Hematopoietic multipotent progenitor cell treated with erythropoietin and hydrocortisone succinate and interleukin-3 and kit ligand, for 4 days (in vitro differentiated cells): ENCODE measurements around the gene TAAR9.

Source experiments
- DNase-seq: peaks from one replicate; pipeline ENCODE4 v3.0.0-alpha.2; 2015

TAAR9 gene, protein sequence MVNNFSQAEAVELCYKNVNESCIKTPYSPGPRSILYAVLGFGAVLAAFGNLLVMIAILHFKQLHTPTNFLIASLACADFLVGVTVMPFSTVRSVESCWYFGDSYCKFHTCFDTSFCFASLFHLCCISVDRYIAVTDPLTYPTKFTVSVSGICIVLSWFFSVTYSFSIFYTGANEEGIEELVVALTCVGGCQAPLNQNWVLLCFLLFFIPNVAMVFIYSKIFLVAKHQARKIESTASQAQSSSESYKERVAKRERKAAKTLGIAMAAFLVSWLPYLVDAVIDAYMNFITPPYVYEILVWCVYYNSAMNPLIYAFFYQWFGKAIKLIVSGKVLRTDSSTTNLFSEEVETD

DNA sequence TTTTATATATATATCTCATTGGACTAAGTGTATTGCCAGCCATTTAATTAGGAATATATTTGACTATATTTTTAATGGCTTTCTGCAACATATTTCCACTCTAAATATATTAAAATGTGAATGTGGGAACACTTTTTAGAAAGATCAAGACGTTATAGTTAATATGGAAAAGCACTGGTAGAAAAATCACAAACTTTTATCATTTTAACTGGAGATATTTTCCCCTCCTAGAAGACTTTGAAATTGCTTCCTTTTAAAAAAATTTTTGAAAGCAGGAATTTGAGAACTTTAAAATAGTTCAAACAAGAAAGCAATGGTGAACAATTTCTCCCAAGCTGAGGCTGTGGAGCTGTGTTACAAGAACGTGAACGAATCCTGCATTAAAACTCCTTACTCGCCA lies at the start of gene TAAR9:
TAAR9 (plus strand) TSS at position 301 of the 400 bp plus-strand sequence; CDS start at position 314, 13 bp downstream.
- DNase-seq: no peak

- DNase-seq: no peak
Observed at GRCh38 chr6:132489376-132489775, 48.7 kb upstream of the TAAR9 start.

DNA sequence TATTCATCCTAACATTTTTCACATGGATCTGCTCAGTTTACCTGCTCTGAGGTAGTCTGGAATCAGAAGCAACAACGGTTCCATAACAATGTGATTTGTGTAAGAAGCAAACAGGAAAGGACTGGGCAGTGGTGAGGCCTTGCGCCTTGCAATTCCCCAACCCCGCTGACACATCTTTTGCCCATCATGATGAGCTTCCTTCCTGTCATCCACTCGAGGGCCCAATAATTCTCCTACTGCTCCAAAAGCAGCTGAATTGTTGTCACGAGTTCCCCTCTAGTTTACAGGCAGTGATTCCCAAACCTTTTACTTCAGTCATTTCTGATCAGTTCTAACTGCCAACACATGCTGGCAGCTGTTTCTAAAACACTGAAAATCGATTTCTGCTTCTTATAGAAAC lies 48.1 kb upstream of the TAAR9 start:
- no peak for DNase-seq

GRCh38 chr6:132490478-132491204 lies 47.4 kb upstream of the TAAR9 start:
- DNase-seq: no peak

DNA sequence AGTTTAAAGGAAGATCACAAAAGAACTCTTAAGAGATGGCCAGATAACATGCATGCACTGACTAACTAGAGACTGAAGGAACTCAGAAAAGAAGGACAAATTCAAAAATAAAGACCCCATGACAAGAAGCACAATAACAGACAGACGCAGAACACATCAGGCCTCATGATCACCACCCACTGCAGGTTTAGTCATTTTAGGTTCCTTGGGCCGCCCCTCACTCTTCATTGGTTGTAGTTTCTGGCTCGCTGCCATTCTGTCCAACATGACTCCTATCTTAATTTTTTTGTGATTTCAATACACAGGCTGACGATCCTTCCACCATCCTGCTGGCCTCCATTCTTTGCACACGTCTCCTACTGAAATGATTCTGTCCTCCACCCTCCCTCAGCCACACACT lies 46.8 kb upstream of the TAAR9 start:
- peak; percentile 69 for DNase-seq

GRCh38 chr6:132491881-132492280 lies 46.2 kb upstream of the TAAR9 start:
- no peak for DNase-seq

DNA sequence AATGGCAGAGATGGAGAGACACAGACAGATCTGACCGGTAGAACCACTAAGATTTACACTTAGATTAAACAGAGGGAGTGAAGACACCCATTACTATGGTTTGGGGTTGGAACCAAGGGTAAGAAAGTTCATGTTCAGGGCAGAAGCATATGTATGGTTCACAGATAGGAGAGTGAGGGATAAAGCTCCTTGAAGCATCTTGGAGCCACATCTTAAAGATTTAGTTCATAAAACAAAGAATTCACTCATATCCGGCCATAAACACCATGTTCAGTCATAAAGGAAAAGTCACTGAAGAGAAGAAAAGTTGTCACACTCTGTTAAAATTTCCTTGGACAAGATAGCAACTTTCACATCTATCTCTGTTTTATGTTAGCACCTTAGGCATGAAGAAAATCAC lies 43.1 kb upstream of the TAAR9 start:
- no peak for DNase-seq

DNA sequence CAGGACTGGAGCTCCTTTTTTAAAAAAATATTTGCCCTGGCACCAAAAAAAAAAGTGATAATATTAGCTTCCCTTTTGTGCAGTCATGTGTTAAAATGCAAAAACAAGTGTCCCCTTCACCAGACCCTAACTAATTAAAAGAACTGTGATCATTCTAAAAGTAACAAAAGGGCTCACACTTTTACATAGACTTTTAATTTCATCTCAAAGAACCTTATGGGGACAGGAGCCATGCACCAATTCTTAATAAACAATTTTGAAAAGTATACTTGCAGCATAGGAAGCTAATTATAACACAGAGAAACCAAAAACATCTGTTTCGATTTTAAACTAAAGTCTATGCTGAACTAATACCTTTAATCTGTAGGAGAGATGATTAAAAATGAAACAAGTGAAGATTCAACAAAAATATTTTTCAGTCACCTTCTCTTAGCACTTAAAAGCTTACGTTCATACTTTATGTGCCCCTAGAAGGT lies 42.4 kb upstream of the TAAR9 start:
- DNase-seq: no peak

DNA sequence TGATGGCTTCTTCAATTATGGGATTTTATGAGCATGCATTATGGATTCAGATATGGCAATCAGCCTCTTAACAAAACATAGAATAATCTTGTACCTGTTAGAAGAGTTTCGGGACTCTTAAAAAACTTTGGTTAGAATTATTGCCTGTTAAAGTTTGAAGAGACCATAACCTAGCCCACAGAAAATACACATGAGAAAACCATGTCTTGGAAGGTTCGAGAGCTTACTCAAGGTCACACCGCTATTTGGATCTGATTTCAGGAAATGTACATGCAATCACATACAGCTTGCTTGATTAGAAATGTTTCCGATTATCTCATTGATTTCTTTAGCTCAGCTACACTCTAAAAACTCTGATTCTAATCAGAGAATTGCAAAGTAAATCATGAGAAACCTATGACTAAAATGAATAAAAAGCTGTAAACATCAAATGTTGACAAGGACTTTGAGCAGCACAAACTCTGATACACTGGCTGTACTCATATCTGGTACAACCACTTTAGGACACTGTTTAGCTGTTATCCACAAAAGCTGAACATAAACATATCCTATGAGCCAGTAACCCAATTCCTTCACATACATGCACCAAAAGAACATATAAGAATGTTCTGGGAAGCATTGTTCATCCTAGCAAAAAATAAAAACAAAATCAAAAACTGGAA lies 41.4 kb upstream of the TAAR9 start:
- no peak for DNase-seq

GRCh38 chr6:132498638-132499037 lies 39.4 kb upstream of the TAAR9 start:
- no peak for DNase-seq

DNA sequence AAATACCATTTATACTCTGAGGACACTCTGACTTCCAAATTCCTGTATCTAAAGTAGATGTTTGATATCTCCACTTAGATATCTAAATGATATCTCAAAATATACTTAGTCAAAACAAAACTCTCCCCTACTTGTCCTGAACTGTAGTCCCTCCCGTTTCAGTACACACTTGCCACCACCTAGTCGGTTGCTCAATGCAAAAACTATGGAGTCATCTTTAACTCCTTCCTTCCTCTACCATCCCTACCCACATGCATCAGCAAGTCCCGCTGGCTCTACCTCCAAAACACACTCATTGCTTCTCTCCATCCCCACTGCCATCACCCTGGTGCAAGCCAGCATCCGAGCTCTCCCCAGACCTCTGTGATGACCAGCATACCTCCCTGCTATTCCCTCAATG lies 38.3 kb upstream of the TAAR9 start:
- no peak for DNase-seq

GRCh38 chr6:132504757-132505156 lies 33.3 kb upstream of the TAAR9 start:
- DNase-seq: no peak

DNA sequence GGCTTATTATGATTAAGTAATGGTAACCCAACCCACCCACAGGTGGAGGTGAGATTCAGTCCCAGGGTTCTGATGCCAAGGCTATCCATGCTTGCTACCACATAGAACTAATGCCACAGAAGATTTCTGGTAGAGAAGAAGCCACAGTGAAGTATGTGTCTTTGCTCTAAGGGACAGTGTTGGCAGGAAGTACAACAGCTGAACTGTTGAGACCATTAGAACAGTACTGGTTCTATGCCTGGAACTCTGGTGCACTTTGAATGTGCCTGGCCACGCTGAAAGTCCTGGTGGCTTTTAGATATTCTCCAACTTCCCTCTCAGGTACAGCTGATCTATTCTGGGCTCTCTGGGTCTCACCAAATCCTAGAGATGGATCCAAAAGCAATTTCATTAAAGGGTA lies 32.9 kb upstream of the TAAR9 start:
- DNase-seq: no peak

- DNase-seq: no peak
Observed at GRCh38 chr6:132506461-132506860, 31.6 kb upstream of the TAAR9 start.

- no peak for DNase-seq
Observed at GRCh38 chr6:132506869-132507808, 30.9 kb upstream of the TAAR9 start.

DNA sequence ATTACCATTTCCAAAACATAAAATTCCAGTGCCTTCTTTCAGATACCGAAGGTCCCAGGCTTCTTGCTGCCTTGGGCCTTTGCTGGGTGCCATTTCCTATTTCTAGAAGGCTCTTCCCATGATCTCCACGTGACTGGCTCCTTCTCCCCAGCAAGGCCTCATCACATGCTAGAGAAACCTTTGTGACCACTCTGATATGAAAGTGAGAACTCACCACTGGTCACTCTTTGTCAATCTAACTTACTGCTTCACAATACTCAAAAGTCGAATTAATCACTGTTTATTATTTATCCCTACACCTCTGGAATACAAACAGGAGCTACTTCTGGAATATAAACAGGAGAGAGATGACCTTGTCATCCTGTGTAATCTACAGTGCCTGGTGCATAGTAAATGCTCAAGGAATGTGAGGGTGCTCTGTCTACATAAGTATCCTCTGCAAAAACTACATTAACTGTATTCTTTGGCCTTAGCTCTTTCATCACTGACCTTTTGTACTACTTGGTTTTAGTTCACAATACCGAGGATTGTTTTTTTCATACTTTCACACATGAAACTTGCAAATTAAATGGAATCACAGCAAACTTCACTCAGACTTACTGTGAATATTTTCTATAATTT lies 26.8 kb upstream of the TAAR9 start:
- peak; percentile 33 for DNase-seq

GRCh38 chr6:132511831-132512220 lies 26.3 kb upstream of the TAAR9 start:
- peak; percentile 45 for DNase-seq

GRCh38 chr6:132512342-132512637 lies 25.8 kb upstream of the TAAR9 start:
- DNase-seq: no peak

DNA sequence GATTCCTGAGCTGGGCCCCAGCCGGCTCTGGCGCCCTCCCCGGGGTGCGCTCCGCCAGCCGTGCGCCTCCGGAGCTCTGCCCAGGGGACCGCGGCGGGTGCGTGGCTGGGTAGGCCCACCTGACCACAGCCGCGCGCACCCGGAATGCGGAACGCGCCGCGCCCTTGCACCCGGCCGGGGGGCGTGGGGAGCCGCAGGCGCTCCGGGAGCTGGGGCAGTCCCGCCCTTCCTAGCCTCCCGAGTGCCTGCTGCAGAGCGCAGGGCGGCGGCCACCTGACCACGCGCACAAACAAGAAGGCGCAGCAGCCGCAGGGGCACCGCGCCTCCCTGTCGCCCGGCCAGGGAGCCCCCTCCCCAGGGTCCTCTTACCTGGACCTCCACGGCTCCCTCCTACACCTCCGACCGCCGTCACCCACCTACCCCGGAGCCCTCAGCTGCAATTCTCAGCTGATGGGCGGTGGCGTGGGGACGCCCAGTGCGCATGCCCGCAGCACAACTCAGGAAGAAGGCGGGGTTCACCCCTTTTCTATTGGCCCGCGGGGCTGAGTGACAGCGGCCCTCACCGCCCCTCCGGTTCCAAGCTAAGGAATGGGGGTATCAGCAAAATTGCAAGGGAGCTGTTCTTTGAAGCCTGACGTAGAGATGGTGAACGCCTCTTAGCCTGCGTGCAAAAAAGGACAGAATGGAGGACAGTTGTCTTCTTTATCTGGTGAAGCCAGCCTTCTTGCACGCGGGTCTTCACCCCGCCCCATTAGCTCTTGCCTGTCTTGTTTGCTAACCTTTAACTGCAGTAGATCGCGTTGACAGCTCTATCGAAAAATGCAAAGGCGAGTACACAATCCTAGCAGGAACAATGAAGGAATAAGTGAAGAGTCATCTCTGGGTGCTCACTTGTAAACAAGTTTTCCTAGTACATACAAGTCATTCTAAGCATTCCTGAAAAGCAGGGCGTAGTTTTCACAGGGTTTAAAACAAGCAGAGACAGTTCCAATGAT lies 25.1 kb upstream of the TAAR9 start, which contains the start of gene STX7:
STX7 (minus strand) TSS at position 479 of the 995 bp plus-strand sequence. CDS start 9,586 bp downstream, outside the sequence.
- DNase-seq: peak; percentile 97

GRCh38 chr6:132513831-132514545 lies 24.1 kb upstream of the TAAR9 start:
- DNase-seq: no peak
